Stimulated activated CD8-positive, alpha-beta memory T cell treated with anti-CD3 and anti-CD28 coated beads, Interleukin-15, amount 100 ng/mL, for 48 hours (primary cell): ENCODE results near the gene NPTX1.

Source experiments
- DNase-seq, 2 donors: peaks; one replicate each; pipeline ENCODE4 v3.0.0-alpha.2; 2020; ENCODE audit warnings: low read depth in 2 of 2

Gene NPTX1

GRCh38 chr17:80459234-80459633 lies 17.2 kb downstream of the NPTX1 start:
- DNase-seq = no peak

- no peak for DNase-seq
Observed at GRCh38 chr17:80458016-80458415, 18.4 kb downstream of the NPTX1 start.

GRCh38 chr17:80457236-80457856 lies 19.1 kb downstream of the NPTX1 start:
- DNase-seq = no peak

GRCh38 chr17:80456465-80457235 lies 19.8 kb downstream of the NPTX1 start:
- DNase-seq = no peak

- DNase-seq = no peak
Observed at GRCh38 chr17:80455784-80456183, 20.6 kb downstream of the NPTX1 start.

- DNase-seq = peak; percentile 22 to 34
Observed at GRCh38 chr17:80455336-80455710, 21.1 kb downstream of the NPTX1 start.

GRCh38 chr17:80454557-80455335 lies 21.7 kb downstream of the NPTX1 start:
- peak; percentile 97 for DNase-seq

- DNase-seq = no peak
Observed at GRCh38 chr17:80453998-80454556, 22.3 kb downstream of the NPTX1 start.

GRCh38 chr17:80453126-80453997 lies 23.0 kb downstream of the NPTX1 start:
- no peak for DNase-seq

- no peak for DNase-seq
Observed at GRCh38 chr17:80452173-80452915, 24.1 kb downstream of the NPTX1 start.

- no peak for DNase-seq
Observed at GRCh38 chr17:80451104-80451775, 25.2 kb downstream of the NPTX1 start.

GRCh38 chr17:80449930-80450576 lies 26.4 kb downstream of the NPTX1 start:
- no peak for DNase-seq

- no peak for DNase-seq
Observed at GRCh38 chr17:80449194-80449929, 27.0 kb downstream of the NPTX1 start.

GRCh38 chr17:80447790-80448189 lies 28.6 kb downstream of the NPTX1 start:
- no peak for DNase-seq

- DNase-seq = no peak
Observed at GRCh38 chr17:80446645-80447405, 29.6 kb downstream of the NPTX1 start.

- DNase-seq = no peak
Observed at GRCh38 chr17:80445726-80446110, 30.7 kb downstream of the NPTX1 start.

- DNase-seq = no peak
Observed at GRCh38 chr17:80445007-80445725, 31.2 kb downstream of the NPTX1 start.

- DNase-seq = no peak
Observed at GRCh38 chr17:80444644-80444979, 31.8 kb downstream of the NPTX1 start.
